Gastroesophageal sphincter (tissue), 3 donors: ENCODE results near the gene TAF3.

ENCODE experiments used
- EP300 ChIP-seq: sonication (generic); formaldehyde crosslinking; IDR thresholded peaks from one replicate; pipeline ENCODE4 v1.6.1; 2017; ENCODE audit warnings: antibody characterized with exemption, mild to moderate bottlenecking
- POLR2A ChIP-seq, 2 donors: fragments of 450-650 bp; IDR thresholded peaks; one replicate each; pipeline ENCODE4 v1.6.1; 2017; ENCODE audit warnings: antibody characterized with exemption in 2 of 2, mild to moderate bottlenecking in 2 of 2, moderate library complexity in 1 of 2
- POLR2AphosphoS5 ChIP-seq: sonication (generic); formaldehyde crosslinking; IDR thresholded peaks from one replicate; pipeline ENCODE4 v1.6.1; 2017; ENCODE audit warnings: antibody characterized with exemption
- TF ChIP-seq, protein P1 (sequence below), 4 experiments: fragments of 200-600 bp in 2 of 4; fragments of 450-650 bp in 2 of 4; sonication (generic) in 1 of 4; IDR thresholded peaks; one replicate each; pipeline ENCODE4 v1.5.1; 2017 to 2019; ENCODE audit warnings: antibody characterized with exemption in 4 of 4, mild to moderate bottlenecking in 2 of 4, moderate library complexity in 2 of 4

DNA sequence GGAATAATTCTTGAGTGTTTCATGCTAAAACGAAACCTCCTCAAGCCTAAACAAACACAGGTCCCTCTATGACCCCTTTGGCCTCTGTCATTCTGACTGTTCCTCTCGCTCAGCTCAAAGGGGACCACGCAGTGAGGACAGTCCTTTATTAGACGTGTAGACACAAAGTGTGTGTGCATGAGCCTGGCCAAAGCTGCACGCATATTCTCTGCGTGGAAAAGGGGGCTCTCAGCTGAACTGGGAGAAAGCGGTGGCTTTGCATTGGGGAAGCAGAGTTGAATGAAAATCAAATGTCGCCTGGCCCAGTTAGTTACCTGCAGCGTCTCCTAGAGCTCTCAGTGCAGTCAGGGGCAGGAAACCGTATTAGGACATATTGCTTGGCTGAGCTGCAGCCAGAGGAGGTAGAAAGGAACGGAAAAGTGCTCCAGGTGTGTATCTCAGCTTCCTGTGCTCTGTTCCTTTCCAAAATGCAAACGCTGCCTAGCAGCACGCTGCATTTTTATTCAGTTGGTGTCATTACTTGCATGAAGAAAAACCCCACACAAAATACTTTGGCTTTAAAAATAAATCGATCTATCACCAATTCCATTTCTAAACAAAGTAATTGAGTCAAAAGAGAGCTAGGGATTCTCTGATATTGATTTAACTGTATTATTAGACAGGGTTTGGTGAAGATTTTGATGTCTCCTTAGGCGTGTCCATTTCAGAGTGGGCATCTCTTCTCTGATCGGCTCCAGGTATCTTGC, 241.1 kb downstream of the TAF3 start:
- TF ChIP-seq, protein P1, sequence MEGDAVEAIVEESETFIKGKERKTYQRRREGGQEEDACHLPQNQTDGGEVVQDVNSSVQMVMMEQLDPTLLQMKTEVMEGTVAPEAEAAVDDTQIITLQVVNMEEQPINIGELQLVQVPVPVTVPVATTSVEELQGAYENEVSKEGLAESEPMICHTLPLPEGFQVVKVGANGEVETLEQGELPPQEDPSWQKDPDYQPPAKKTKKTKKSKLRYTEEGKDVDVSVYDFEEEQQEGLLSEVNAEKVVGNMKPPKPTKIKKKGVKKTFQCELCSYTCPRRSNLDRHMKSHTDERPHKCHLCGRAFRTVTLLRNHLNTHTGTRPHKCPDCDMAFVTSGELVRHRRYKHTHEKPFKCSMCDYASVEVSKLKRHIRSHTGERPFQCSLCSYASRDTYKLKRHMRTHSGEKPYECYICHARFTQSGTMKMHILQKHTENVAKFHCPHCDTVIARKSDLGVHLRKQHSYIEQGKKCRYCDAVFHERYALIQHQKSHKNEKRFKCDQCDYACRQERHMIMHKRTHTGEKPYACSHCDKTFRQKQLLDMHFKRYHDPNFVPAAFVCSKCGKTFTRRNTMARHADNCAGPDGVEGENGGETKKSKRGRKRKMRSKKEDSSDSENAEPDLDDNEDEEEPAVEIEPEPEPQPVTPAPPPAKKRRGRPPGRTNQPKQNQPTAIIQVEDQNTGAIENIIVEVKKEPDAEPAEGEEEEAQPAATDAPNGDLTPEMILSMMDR (IDR thresholded peaks at IDR 0.05): no peak
- TF ChIP-seq POLR2A (IDR thresholded peaks at IDR 0.05) (no peak), EP300 (no peak), POLR2AphosphoS5 (no peak)
